Measurements from ENCODE around the gene FAM217A. TPM values are rescaled to one million over a fixed set of nuclear protein-coding genes. Genes with fewer than 3 reads are reported as not detected.

Gene FAM217A
- total RNA-seq, 1 donor from 2014 or later, result not detected

DNA sequence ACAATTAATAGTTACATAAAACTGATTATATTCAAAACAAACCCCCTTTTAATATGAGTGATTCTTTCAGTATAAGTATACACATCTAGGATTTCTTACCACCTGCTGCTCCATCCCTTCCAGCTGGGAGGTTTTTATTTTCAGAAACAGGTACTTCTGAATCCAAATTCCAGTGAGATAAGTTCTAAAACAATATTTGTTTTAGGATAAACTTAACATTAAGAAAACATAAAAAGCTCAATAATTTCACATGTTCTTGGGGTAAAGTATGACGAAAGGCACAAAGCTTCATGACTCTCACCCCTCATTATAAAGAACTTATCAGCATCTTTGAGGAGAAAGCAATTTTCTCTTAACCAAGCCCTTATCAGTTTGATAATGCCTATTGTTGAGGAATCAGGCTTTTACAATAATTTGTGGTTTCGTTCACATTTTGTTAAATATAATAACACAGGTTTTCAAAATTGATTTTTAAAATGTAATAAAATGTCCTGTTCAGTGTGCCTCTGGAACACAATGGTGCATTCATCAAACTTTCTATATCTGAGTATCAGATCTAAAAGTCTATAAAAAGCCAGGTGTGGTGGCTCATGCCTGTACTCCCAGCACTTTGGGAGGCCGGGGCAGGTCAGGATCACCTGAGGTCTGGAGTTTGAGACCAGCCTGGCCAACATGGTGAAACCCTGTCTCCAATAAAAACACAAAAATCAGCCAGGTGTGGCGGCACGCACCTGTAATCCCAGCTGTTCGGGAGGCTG, 4.3 kb downstream of the FAM217A start:
- FAIRE-seq (no peak), DNase-seq (ENCODE audit: low read depth) (no peak)
- TF ChIP-seq, protein P1, sequence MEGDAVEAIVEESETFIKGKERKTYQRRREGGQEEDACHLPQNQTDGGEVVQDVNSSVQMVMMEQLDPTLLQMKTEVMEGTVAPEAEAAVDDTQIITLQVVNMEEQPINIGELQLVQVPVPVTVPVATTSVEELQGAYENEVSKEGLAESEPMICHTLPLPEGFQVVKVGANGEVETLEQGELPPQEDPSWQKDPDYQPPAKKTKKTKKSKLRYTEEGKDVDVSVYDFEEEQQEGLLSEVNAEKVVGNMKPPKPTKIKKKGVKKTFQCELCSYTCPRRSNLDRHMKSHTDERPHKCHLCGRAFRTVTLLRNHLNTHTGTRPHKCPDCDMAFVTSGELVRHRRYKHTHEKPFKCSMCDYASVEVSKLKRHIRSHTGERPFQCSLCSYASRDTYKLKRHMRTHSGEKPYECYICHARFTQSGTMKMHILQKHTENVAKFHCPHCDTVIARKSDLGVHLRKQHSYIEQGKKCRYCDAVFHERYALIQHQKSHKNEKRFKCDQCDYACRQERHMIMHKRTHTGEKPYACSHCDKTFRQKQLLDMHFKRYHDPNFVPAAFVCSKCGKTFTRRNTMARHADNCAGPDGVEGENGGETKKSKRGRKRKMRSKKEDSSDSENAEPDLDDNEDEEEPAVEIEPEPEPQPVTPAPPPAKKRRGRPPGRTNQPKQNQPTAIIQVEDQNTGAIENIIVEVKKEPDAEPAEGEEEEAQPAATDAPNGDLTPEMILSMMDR (IDR thresholded peaks at IDR 0.05; ENCODE audit: insufficient read depth, low read length, severe bottlenecking), result no peak
- Histone ChIP-seq H3K27me3 (ENCODE audit: control insufficient read depth, insufficient read depth, low read length) (no peaks in the 10 kb centered on the region), H3K36me3 (ENCODE audit: control insufficient read depth, insufficient read depth, low read length) (no peaks in the 10 kb centered on the region), H3K4me3 (ENCODE audit: low read depth, low read length) (no peak overlapping the region)

DNA sequence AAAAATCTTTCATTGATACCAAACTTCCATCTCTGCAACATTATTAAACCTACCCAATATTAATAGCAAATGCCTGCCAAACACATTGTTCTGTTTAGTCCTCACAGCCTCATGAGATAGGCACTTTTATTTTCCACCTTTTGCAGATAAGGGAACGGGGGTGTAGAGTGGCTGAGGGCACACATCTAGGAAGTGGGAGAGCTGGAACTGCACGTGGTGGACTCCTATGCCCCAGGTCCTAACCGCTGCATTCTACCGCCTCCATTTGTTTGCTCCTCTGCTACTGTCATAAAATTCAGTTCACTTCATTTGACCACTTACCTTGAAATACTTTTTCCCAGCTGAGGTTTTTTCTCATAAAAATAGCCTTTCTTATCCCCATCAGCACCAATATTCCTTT, 7.6 kb downstream of the FAM217A start:
- no peak for DNase-seq (ENCODE audit: low read depth)
- no peaks in the 10 kb centered on the region for H3K36me3 ChIP-seq (ENCODE audit: control insufficient read depth, insufficient read depth, low read length)
- no peak for FAIRE-seq
- H3K27me3 ChIP-seq (ENCODE audit: control insufficient read depth, insufficient read depth, low read length), result no peaks in the 10 kb centered on the region
- TF ChIP-seq, protein P1 (IDR thresholded peaks at IDR 0.05; ENCODE audit: insufficient read depth, low read length, severe bottlenecking), result no peak
- no peak overlapping the region for H3K4me3 ChIP-seq (ENCODE audit: low read depth, low read length)

DNA sequence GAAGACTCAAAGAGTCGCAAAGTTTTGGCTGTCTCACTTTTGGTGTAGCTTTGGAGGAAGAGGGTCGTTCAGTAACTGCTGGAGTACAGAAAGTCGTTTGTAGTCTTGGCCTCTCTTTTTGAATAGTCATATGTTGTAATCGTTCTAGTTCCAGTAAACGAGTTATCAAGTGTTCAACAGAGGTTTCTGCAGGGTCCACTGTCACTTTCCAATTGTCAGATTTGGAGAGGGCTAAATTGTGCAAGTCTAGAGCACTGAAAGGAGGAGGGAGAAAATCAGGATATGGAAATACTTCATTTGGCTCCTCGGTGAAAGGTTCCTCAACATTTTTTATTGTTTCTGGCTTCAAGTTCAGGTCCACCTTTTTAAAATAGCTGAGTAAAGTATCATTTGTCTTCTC, 9.7 kb downstream of the FAM217A start:
- FAIRE-seq (no peak), DNase-seq (ENCODE audit: low read depth) (no peak)
- Histone ChIP-seq H3K4me3 (ENCODE audit: low read depth, low read length) (no peak overlapping the region), H3K27me3 (ENCODE audit: control insufficient read depth, insufficient read depth, low read length) (no peaks in the 10 kb centered on the region), H3K36me3 (ENCODE audit: control insufficient read depth, insufficient read depth, low read length) (peaks cover 1% of the 10 kb centered on the region)
- TF ChIP-seq, protein P1 (IDR thresholded peaks at IDR 0.05; ENCODE audit: insufficient read depth, low read length, severe bottlenecking), result no peak

DNA sequence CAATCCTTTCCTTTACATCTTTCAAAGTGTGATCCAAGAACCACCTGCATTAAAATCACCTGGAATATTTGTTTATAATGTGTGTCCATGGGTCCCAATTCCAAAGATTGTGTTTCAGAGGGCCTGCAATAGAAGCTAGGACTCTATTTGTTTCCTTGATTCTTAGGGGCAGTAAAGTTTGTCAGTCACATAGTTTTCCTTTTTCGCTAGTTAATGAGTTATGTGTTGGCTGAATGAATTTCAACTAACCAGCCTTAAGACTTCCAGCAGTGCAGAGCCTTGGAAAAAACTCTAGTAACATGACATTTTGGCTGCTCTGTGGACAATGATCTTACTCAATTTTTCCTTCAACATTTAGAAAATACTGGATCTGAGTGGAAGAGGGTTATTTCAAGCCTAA, 11.3 kb downstream of the FAM217A start:
- H3K4me3 ChIP-seq (ENCODE audit: low read depth, low read length), result no peak overlapping the region
- no peaks in the 10 kb centered on the region for H3K27me3 ChIP-seq (ENCODE audit: control insufficient read depth, insufficient read depth, low read length)
- TF ChIP-seq, protein P1 (IDR thresholded peaks at IDR 0.05; ENCODE audit: insufficient read depth, low read length, severe bottlenecking), result no peak
- no peak for FAIRE-seq
- no peak for DNase-seq (ENCODE audit: low read depth)
- H3K36me3 ChIP-seq (ENCODE audit: control insufficient read depth, insufficient read depth, low read length), result peaks cover 3% of the 10 kb centered on the region

DNA sequence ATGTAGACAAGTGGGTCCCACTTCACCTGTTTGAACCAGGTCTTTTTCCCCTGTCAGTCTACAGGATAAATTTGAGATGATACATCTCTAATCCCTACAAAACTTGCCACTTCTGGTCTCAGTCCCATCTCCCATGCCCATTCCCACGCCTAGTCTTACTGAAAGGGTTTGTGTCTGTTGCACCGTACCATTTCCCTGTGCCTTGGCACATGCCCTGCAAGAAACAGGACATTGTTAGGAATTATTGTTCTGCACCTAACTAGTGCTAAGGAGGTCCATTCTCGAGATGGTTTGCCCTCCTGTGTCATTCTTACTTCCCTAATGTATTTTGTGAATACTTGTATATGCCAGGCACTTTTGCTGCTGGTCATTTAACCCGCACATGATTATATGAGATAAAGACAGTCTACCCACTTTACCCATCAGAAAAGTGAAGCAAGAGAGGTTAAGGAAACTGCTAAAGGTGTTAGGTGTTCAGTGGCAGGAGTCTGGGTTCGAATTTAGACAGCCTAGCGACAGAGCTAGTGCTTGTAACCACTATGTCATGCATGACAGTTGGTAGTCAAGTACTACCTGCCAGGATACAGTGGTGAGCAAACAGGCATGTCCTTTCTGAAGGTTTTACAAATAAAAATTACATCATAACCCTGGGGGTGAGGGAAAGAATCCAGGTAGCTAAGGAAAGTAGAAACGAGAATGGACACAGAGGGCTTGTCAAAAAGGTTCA, 12.7 kb downstream of the FAM217A start:
- Histone ChIP-seq H3K27me3 (ENCODE audit: control insufficient read depth, insufficient read depth, low read length) (no peaks in the 10 kb centered on the region), H3K36me3 (ENCODE audit: control insufficient read depth, insufficient read depth, low read length) (peaks cover 8% of the 10 kb centered on the region), H3K4me3 (ENCODE audit: low read depth, low read length) (no peak overlapping the region)
- peak; percentile 70 for FAIRE-seq
- peak; percentile 55 for DNase-seq (ENCODE audit: low read depth)
- TF ChIP-seq, protein P1 (IDR thresholded peaks at IDR 0.05; ENCODE audit: insufficient read depth, low read length, severe bottlenecking), result no peak

Measured in bronchial epithelial cell (primary cell).